Gastrocnemius medialis (tissue), 4 donors: ENCODE results near the gene FOXP3.

Experiments used
- CTCF ChIP-seq, 5 experiments: fragments of 450-650 bp in 3 of 5; fragments of 200-600 bp in 2 of 5; sonication (generic) in 2 of 5; IDR thresholded peaks in 4 of 5; conservative IDR thresholded peaks in 1 of 5; 1 replicate in 4 of 5; 2 replicates in 1 of 5; pipeline ENCODE4 v1.5.1; 2016 to 2019; ENCODE audit warnings: antibody characterized with exemption in 5 of 5, mild to moderate bottlenecking in 3 of 5, moderate library complexity in 3 of 5
- POLR2A ChIP-seq, 2 donors: fragments of 450-650 bp; IDR thresholded peaks; one replicate each; pipeline ENCODE4 v1.6.1; 2017; ENCODE audit warnings: antibody characterized with exemption in 2 of 2, mild to moderate bottlenecking in 2 of 2, moderate library complexity in 2 of 2

DNA sequence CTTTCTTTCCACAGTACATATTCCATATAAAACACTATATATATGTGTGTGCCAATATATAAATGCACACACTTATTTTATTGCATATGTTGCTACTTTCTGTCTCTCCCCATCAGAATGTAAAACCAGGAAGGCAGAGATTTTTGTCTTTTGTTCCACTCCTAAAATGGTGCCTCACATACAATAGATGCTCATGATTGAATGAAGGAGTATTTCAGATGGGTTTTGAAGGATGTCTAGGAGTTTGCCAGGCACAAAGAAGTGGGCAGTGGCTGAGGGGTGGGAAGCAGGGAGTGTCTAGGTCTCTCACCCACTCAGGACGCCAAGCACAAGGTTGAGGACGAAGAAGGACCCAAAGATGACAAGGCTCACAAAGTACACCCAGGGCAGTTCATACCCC lies 36.8 kb downstream of the FOXP3 start:
- TF ChIP-seq CTCF (IDR thresholded peaks at IDR 0.05 in 4 of 5, conservative IDR thresholded peaks at IDR 0.05 in 1 of 5) (no peak), POLR2A (IDR thresholded peaks at IDR 0.05) (no peak)
